MM.1S (cell line): ENCODE data around the gene ABCC8.

Source experiments
- DNase-seq: peaks from one replicate; pipeline ENCODE4 v3.0.0-alpha.2; 2015
- H2AFZ ChIP-seq: fragments of 300-600 bp; sonication (generic); 2 replicates; pipeline ENCODE4 v1.6.0; 2016; ENCODE audit warnings: antibody characterized with exemption, low read length
- H3F3A ChIP-seq: fragments of 300-600 bp; sonication (generic); 2 replicates; pipeline ENCODE4 v1.6.1; 2016; ENCODE audit warnings: mild to moderate bottlenecking, antibody characterized with exemption, low read length, moderate library complexity, mixed read lengths; ENCODE audit not compliant: insufficient read depth
- H3K27ac ChIP-seq: fragments of 300-600 bp; sonication (generic); 2 replicates; pipeline ENCODE4 v1.5.1; 2016; ENCODE audit warnings: mild to moderate bottlenecking, low read length
- H3K27me3 ChIP-seq: fragments of 300-600 bp; sonication (generic); replicated peaks from 2 replicates; pipeline ENCODE4 v1.6.0; 2016; ENCODE audit warnings: low read length; ENCODE audit not compliant: insufficient read depth
- H3K36me3 ChIP-seq: fragments of 300-600 bp; sonication (generic); replicated peaks from 2 replicates; pipeline ENCODE4 v1.6.1; 2016; ENCODE audit warnings: mild to moderate bottlenecking, low read length, mixed read lengths; ENCODE audit not compliant: insufficient read depth
- H3K4me1 ChIP-seq: fragments of 300-600 bp; sonication (generic); 2 replicates; pipeline ENCODE4 v1.6.1; 2016; ENCODE audit warnings: low read length, mixed read lengths
- H3K4me2 ChIP-seq: fragments of 300-600 bp; sonication (generic); 2 replicates; pipeline ENCODE4 v1.6.0; 2016; ENCODE audit warnings: low read depth, low read length
- H3K4me3 ChIP-seq: fragments of 300-600 bp; sonication (generic); 2 replicates; pipeline ENCODE4 v1.5.1; 2016; ENCODE audit warnings: low read length, mixed read lengths
- H3K79me2 ChIP-seq: fragments of 300-600 bp; sonication (generic); 2 replicates; pipeline ENCODE4 v1.6.1; 2016; ENCODE audit warnings: mixed run types, low read length, mixed read lengths
- H3K9ac ChIP-seq: fragments of 300-600 bp; sonication (generic); 2 replicates; pipeline ENCODE4 v1.6.1; 2016; ENCODE audit warnings: low read length, mixed read lengths
- H3K9me2 ChIP-seq: fragments of 300-600 bp; sonication (generic); replicated peaks from 2 replicates; pipeline ENCODE4 v1.6.1; 2016; ENCODE audit warnings: mild to moderate bottlenecking, low read length, mixed read lengths; ENCODE audit not compliant: insufficient read depth
- H3K9me3 ChIP-seq: fragments of 300-600 bp; sonication (generic); replicated peaks from 2 replicates; pipeline ENCODE4 v1.6.1; 2016; ENCODE audit warnings: mild to moderate bottlenecking, low read length, mixed read lengths; ENCODE audit not compliant: insufficient read depth
- H4K20me1 ChIP-seq: fragments of 300-600 bp; sonication (generic); 2 replicates; pipeline ENCODE4 v1.6.1; 2016; ENCODE audit warnings: mild to moderate bottlenecking, low read length, moderate library complexity, mixed read lengths; ENCODE audit not compliant: insufficient read depth
- EZH2 ChIP-seq: fragments of 300-600 bp; sonication (generic); optimal IDR thresholded peaks from 2 replicates; pipeline ENCODE3; 2017; ENCODE audit warnings: low read depth, mild to moderate bottlenecking, antibody characterized with exemption, low read length, mixed read lengths
- EZH2phosphoT487 ChIP-seq: fragments of 300-600 bp; sonication (generic); IDR thresholded peaks from 2 replicates; pipeline ENCODE4 v1.6.1; 2018; ENCODE audit warnings: antibody characterized with exemption, low read length
- TF ChIP-seq, protein P1 (sequence below): fragments of 300-600 bp; sonication (generic); IDR thresholded peaks from 2 replicates; pipeline ENCODE4 v1.5.1; 2016; ENCODE audit warnings: antibody characterized with exemption, low read length, mixed read lengths

ABCC8 gene

DNA sequence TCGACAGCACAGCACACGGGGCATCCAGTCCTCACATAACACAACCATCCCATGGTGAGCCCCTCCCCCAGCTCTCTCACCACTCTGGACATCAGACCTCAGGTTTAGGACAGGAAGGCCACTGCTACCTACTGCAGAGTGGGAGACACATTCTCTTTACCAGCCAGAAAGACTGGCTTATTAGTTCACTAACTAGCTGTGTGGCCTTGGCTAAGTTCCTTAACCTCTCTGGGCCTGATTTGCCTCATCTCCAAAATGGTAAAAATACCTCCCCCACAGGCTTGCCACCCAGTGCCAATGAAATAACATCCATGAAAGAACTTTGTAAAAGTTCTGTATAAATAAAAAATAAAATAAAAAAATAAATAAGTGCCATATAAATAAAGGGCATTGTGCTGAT, 35.5 kb upstream of the ABCC8 start:
- TF ChIP-seq, protein P1, sequence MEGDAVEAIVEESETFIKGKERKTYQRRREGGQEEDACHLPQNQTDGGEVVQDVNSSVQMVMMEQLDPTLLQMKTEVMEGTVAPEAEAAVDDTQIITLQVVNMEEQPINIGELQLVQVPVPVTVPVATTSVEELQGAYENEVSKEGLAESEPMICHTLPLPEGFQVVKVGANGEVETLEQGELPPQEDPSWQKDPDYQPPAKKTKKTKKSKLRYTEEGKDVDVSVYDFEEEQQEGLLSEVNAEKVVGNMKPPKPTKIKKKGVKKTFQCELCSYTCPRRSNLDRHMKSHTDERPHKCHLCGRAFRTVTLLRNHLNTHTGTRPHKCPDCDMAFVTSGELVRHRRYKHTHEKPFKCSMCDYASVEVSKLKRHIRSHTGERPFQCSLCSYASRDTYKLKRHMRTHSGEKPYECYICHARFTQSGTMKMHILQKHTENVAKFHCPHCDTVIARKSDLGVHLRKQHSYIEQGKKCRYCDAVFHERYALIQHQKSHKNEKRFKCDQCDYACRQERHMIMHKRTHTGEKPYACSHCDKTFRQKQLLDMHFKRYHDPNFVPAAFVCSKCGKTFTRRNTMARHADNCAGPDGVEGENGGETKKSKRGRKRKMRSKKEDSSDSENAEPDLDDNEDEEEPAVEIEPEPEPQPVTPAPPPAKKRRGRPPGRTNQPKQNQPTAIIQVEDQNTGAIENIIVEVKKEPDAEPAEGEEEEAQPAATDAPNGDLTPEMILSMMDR, result no peak
- TF ChIP-seq EZH2, result no peak
- no peak for TF ChIP-seq EZH2phosphoT487
- Histone ChIP-seq H3K27ac (no peak overlapping the region), H3K36me3 (no peaks in the 10 kb centered on the region), H3F3A (no peaks in the 10 kb centered on the region), H4K20me1 (no peaks in the 10 kb centered on the region), H3K9me2 (no peaks in the 10 kb centered on the region), H3K79me2 (no peaks in the 10 kb centered on the region), H2AFZ (no peak overlapping the region), H3K9me3 (no peaks in the 10 kb centered on the region), H3K4me1 (peaks cover 4% of the 10 kb centered on the region), H3K27me3 (no peaks in the 10 kb centered on the region), H3K4me3 (no peak overlapping the region), H3K4me2 (no peak overlapping the region), H3K9ac (no peak overlapping the region)
- DNase-seq, result no peak

DNA sequence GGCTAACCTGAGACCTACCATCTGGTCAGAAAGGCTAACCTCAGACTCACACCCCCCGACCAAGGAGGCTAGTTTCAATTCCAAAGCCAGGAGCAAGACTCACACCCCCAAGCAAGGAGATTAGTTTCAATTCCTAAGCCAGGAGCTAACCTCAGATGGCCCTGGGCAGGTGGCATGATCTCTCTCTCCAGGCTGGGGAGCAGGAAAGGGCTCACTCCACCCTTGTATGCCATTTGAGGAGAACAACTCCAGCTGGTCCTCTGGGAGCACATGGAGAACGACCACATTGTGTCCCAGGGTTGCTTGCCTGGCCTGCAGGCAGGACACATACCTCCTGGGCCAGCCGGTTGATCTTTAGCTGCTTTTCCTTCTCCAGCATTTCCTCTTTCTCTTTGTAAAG, 34.9 kb upstream of the ABCC8 start:
- Histone ChIP-seq H3K4me2 (no peak overlapping the region), H3K36me3 (no peaks in the 10 kb centered on the region), H3K9ac (no peak overlapping the region), H3K27ac (no peak overlapping the region), H4K20me1 (no peaks in the 10 kb centered on the region), H3K79me2 (no peaks in the 10 kb centered on the region), H3K9me2 (no peaks in the 10 kb centered on the region), H3K4me3 (no peak overlapping the region), H3K4me1 (peaks cover 4% of the 10 kb centered on the region), H3K27me3 (no peaks in the 10 kb centered on the region), H3K9me3 (no peaks in the 10 kb centered on the region), H2AFZ (no peak overlapping the region), H3F3A (no peaks in the 10 kb centered on the region)
- TF ChIP-seq EZH2phosphoT487 (no peak), EZH2 (no peak)
- TF ChIP-seq, protein P1, result no peak
- no peak for DNase-seq

DNA sequence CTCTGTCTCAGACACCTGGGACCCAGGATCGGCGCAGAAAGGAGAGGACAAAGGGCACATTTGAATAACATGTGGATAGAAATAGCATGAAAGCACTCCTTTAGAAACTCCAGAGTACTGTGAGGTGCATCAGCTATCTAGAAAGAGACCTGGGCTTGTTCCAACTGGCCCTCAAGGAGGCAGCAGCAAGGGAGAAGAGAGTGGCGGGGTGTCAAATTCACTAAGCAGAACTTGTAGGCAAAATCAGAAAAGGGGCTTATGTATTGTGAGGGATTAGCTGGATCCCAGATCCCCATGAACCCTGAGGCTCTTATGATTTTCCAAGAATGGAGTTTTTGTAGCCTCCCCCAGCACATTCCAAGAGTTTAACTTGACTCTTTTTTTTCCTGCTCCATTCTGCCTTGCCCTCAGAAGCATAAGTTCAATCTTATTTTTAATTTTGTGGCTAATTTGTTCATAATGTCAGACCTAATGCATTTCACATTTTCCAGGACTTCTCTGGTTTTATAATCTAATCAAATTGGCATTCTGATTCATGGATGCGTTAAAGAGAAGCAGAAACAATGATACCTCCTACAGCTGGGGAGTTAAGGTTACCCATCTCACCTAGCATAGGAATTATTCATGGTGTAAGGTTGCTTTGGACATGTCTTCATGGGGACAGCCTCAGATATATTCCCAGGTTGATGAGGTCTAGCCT, 34.0 kb upstream of the ABCC8 start:
- H3K4me1 ChIP-seq, result peaks cover 4% of the 10 kb centered on the region
- no peaks in the 10 kb centered on the region for H3K9me2 ChIP-seq
- H3K79me2 ChIP-seq, result no peaks in the 10 kb centered on the region
- H4K20me1 ChIP-seq, result no peaks in the 10 kb centered on the region
- H3K27me3 ChIP-seq, result no peaks in the 10 kb centered on the region
- H3K4me3 ChIP-seq, result no peak overlapping the region
- no peak for TF ChIP-seq EZH2phosphoT487
- TF ChIP-seq EZH2, result no peak
- TF ChIP-seq, protein P1, result no peak
- H3K9me3 ChIP-seq, result no peaks in the 10 kb centered on the region
- DNase-seq, result no peak
- H3F3A ChIP-seq, result no peaks in the 10 kb centered on the region
- no peak overlapping the region for H3K4me2 ChIP-seq
- H3K36me3 ChIP-seq, result no peaks in the 10 kb centered on the region
- no peak overlapping the region for H3K9ac ChIP-seq
- H2AFZ ChIP-seq, result no peak overlapping the region
- H3K27ac ChIP-seq, result no peak overlapping the region
